LNCaP clone FGC (cell line): ENCODE measurements around the gene PMEL.

Experiments
- DNase-seq: peaks from one replicate; pipeline ENCODE4 v3.0.0-alpha.2; 2011; ENCODE audit warnings: low read depth
- H3K4me3 ChIP-seq: 2 replicates; pipeline ENCODE4 v1.5.1; 2011; ENCODE audit warnings: mild to moderate bottlenecking, low read depth, low read length, control low read depth
- TF ChIP-seq, protein P1 (sequence below): IDR thresholded peaks from 2 replicates; pipeline ENCODE4 v1.5.1; 2012; ENCODE audit warnings: mild to moderate bottlenecking; ENCODE audit not compliant: control insufficient read depth, insufficient read depth; ENCODE audit errors: extremely low read depth

The PMEL gene

DNA sequence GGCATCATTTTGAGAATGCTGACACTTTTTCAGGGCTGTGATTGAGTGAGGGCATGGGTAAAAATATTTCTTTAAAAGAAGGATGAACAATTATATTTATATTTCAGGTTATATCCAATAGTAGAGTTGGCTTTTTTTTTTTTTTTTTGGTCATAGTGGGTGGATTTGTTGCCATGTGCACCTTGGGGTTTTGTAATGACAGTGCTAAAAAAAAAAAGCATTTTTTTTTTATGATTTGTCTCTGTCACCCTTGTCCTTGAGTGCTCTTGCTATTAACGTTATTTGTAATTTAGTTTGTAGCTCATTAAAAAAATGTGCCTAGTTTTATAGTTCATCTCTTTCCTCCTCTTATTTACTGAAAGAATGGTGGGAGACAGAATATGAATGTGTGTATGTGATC, 6.6 kb upstream of the PMEL start:
- DNase-seq, result no peak
- TF ChIP-seq, protein P1, sequence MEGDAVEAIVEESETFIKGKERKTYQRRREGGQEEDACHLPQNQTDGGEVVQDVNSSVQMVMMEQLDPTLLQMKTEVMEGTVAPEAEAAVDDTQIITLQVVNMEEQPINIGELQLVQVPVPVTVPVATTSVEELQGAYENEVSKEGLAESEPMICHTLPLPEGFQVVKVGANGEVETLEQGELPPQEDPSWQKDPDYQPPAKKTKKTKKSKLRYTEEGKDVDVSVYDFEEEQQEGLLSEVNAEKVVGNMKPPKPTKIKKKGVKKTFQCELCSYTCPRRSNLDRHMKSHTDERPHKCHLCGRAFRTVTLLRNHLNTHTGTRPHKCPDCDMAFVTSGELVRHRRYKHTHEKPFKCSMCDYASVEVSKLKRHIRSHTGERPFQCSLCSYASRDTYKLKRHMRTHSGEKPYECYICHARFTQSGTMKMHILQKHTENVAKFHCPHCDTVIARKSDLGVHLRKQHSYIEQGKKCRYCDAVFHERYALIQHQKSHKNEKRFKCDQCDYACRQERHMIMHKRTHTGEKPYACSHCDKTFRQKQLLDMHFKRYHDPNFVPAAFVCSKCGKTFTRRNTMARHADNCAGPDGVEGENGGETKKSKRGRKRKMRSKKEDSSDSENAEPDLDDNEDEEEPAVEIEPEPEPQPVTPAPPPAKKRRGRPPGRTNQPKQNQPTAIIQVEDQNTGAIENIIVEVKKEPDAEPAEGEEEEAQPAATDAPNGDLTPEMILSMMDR, result no peak
- H3K4me3 ChIP-seq, result peak overlapping the region; percentile 73

DNA sequence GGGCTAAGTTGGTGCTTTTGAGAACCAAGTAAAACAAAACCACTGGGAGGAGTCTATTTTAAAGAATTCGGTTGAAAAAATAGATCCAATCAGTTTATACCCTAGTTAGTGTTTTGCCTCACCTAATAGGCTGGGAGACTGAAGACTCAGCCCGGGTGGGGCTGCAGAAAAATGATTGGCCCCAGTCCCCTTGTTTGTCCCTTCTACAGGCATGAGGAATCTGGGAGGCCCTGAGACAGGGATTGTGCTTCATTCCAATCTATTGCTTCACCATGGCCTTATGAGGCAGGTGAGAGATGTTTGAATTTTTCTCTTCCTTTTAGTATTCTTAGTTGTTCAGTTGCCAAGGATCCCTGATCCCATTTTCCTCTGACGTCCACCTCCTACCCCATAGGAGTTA, 6.2 kb upstream of the PMEL start:
- DNase-seq, result no peak
- H3K4me3 ChIP-seq, result peak overlapping the region; percentile 73
- TF ChIP-seq, protein P1, result no peak

DNA sequence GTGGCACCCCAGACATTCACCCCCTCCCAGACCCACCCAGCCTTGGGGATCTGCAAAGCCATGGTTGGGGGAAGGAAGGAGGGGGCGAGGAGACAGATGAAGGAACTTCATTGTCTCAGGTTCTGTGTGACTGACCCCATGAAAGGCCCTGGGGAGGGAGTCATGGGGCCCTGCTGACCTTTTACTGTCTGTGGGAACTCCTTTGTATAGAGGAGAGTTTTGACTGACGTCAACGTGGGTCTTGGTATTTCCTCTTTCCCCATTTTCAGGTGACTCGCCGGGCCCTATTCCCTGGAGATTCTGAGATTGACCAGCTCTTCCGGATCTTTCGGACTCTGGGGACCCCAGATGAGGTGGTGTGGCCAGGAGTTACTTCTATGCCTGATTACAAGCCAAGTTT, 4.9 kb upstream of the PMEL start:
- no peak overlapping the region for H3K4me3 ChIP-seq
- DNase-seq, result no peak
- TF ChIP-seq, protein P1, result no peak

DNA sequence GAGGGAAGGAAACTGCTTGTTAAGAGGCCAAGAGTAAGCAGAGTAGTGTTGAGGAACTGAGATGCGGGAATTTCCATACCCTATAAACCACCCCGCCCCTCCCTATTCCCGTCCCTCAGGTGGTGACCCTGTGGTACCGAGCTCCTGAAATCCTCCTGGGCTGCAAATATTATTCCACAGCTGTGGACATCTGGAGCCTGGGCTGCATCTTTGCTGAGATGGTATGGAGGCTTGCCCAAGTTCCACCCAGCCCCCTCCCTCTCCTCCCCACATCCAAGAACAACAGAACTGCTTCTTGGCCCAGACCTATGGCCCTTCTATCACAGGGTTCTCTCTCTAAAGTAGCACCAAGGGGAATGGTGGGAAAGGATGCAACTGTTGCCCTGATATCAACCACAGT, 3.5 kb upstream of the PMEL start:
- TF ChIP-seq, protein P1, result no peak
- DNase-seq, result no peak
- H3K4me3 ChIP-seq, result no peak overlapping the region

DNA sequence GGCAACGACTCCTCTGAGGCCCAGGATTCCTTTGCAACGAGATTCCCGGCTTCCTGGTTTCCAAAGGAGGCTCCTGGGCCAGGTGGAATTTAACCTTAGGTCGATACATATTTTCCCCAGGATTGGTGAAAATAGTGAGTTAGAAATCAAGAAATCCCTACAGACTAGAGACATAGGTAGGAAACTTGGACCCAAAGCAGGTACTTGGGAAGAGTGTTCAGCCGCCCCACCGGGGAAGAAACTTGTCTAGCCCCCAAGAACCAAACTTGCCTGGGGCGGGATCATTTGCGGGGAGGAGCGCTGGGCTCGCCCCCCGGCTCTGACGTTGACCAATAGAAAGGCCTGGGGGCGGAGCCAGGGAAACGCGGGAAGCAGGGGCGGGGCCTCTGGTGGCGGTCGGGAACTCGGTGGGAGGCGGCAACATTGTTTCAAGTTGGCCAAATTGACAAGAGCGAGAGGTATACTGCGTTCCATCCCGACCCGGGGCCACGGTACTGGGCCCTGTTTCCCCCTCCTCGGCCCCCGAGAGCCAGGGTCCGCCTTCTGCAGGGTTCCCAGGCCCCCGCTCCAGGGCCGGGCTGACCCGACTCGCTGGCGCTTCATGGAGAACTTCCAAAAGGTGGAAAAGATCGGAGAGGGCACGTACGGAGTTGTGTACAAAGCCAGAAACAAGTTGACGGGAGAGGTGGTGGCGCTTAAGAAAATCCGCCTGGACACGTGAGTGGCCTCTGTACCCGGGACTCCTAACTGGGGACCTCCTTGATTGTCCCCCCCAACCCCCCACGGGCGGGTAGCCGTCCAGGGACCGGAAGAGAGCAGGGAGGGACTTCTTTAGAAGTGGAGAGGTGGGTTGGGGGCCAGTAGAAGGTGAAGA, 803 bp upstream of the PMEL start, which contains the start of gene CDK2:
TSS of gene CDK2 (plus strand) at position 423 of the 874 bp plus-strand sequence. CDS start at position 602, 179 bp downstream.
- TF ChIP-seq, protein P1, result no peak
- H3K4me3 ChIP-seq, result peak within 1 kb of the TSS; percentile 76
- peak; percentile 47 for DNase-seq

DNA sequence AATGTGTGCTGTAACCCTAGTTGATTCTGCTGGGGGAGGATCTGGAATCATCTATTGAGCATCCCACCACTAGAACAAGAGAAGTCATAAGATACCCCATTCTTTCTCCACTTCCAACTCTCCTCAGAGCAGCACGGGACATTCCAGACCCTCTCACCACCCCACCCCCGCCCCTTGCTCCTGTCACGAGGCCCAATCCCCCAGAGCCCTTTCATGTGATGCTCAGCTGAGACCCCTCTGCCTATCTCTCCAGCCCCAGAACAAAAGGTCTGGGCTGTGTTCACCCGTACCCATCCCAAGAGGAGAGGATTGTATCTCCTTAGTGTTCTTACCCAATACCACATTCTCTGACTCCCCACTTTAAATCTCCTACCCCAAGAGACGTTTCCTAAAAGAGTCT, 602 bp downstream of the PMEL start:
- no peak overlapping the region for H3K4me3 ChIP-seq
- TF ChIP-seq, protein P1, result no peak
- no peak for DNase-seq
